NCI-H128 (cell line): Measurements from ENCODE around the gene FOXN1.
"Not testable (repeated sequence)": the region's sequence is repeated elsewhere in the genome, so short reads cannot be mapped to it uniquely, and the experiment has no call there.

ENCODE experiments used
- DNase-seq: peaks from one replicate; lab custom pipeline; 2025; ENCODE audit not compliant: unreplicated experiment; lab: John Stamatoyannopoulos, UW

Gene FOXN1

GRCh38 chr17:28505986-28506665 is at the start of gene FOXN1:
Gene FOXN1, plus strand, starts transcription at chr17:28506348. Its CDS starts 17,622 bp downstream, at chr17:28523970.
- no peak for DNase-seq

GRCh38 chr17:28457890-28458289 is 48.3 kb upstream of the FOXN1 start:
- no peak for DNase-seq

- DNase-seq, result not testable (repeated sequence)
Observed at GRCh38 chr17:28458881-28459280, 47.3 kb upstream of the FOXN1 start.

GRCh38 chr17:28460901-28461300 is 45.2 kb upstream of the FOXN1 start:
- no peak for DNase-seq

- no peak for DNase-seq
Observed at GRCh38 chr17:28466001-28466400, 40.1 kb upstream of the FOXN1 start.

- no peak for DNase-seq
Observed at GRCh38 chr17:28466521-28467048, 39.6 kb upstream of the FOXN1 start.

- DNase-seq, result no peak
Observed at GRCh38 chr17:28467456-28468025, 38.6 kb upstream of the FOXN1 start.

- DNase-seq, result not testable (repeated sequence)
Observed at GRCh38 chr17:28468033-28468735, 38.0 kb upstream of the FOXN1 start.

- DNase-seq, result no peak
Observed at GRCh38 chr17:28468781-28469180, 37.4 kb upstream of the FOXN1 start.

- no peak for DNase-seq
Observed at GRCh38 chr17:28469376-28469775, 36.8 kb upstream of the FOXN1 start.

GRCh38 chr17:28470266-28470913 is 35.8 kb upstream of the FOXN1 start:
- no peak for DNase-seq

GRCh38 chr17:28470914-28471366 is 35.2 kb upstream of the FOXN1 start:
- DNase-seq, result no peak

- DNase-seq, result no peak
Observed at GRCh38 chr17:28471531-28472342, 34.4 kb upstream of the FOXN1 start.

- no peak for DNase-seq
Observed at GRCh38 chr17:28472871-28473497, 33.2 kb upstream of the FOXN1 start.

- DNase-seq, result no peak
Observed at GRCh38 chr17:28473542-28473941, 32.6 kb upstream of the FOXN1 start, which contains the start of gene SLC13A2. Gene SLC13A2, plus strand, starts transcription at chr17:28473644. Its CDS starts 69 bp downstream, at chr17:28473713.

- DNase-seq, result no peak
Observed at GRCh38 chr17:28474111-28474531, 32.0 kb upstream of the FOXN1 start.

- no peak for DNase-seq
Observed at GRCh38 chr17:28475151-28475900, 30.8 kb upstream of the FOXN1 start.

- no peak for DNase-seq
Observed at GRCh38 chr17:28476076-28476865, 29.9 kb upstream of the FOXN1 start.
